AG08396 (cell line): ENCODE measurements around the gene TMEM190.
A peak's percentile ranks its signal among the peaks of the same experiment; 100 is the strongest.
"Not testable (repeated sequence)": the region's sequence is repeated elsewhere in the genome, so short reads cannot be mapped to it uniquely, and the experiment has no call there.

Experiments
- DNase-seq: peaks from one replicate; pipeline ENCODE4 v3.0.0; 2012; ENCODE audit warnings: low spot score, mixed read lengths

Gene TMEM190

GRCh38 chr19:55390461-55390880 lies 13.8 kb downstream of the TMEM190 start:
- DNase-seq, result no peak

GRCh38 chr19:55391191-55391670 lies 14.6 kb downstream of the TMEM190 start:
- no peak for DNase-seq

DNA sequence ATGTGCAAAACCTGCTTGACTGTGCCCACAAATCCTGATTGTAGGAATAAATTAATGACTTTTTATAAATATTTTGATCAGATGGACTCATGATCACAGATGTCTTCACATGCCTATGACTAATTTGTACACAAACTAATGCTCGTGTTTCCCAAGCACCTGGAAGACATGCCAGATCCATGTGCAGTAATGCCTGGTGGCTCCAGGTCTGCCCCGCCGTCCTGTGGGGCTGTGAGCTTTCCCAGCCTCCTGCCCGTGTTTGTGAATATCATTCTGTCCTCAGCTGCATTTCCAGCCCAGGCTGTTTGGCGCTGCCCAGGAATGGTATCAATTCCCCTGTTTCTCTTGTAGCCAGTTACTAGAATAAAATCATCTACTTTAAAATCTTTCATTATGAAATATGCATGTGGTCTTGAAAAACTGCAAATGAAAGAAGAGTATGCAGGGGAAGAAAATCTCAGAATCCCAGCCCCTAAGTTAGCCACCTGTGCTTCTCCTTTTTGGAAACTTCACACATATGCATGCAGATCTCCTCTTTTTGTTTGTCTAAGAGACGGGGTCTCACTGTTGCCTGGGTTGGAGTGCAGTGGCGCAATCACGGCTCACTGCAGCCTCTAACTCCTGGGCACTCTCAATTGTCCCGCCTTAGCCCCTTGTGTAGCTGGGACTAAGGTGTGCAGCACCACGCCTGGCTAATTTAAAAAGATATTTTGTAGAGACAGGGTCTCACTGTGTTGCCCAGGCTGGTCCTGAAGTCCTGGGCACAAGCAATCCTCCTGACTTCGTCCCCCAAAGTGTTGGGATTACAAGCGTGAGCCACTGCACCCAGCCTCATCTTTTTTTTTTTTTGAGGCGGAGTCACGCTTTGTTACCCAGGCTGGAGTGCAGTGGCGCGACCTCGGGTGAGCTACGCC lies 15.3 kb downstream of the TMEM190 start:
- DNase-seq, result no peak

DNA sequence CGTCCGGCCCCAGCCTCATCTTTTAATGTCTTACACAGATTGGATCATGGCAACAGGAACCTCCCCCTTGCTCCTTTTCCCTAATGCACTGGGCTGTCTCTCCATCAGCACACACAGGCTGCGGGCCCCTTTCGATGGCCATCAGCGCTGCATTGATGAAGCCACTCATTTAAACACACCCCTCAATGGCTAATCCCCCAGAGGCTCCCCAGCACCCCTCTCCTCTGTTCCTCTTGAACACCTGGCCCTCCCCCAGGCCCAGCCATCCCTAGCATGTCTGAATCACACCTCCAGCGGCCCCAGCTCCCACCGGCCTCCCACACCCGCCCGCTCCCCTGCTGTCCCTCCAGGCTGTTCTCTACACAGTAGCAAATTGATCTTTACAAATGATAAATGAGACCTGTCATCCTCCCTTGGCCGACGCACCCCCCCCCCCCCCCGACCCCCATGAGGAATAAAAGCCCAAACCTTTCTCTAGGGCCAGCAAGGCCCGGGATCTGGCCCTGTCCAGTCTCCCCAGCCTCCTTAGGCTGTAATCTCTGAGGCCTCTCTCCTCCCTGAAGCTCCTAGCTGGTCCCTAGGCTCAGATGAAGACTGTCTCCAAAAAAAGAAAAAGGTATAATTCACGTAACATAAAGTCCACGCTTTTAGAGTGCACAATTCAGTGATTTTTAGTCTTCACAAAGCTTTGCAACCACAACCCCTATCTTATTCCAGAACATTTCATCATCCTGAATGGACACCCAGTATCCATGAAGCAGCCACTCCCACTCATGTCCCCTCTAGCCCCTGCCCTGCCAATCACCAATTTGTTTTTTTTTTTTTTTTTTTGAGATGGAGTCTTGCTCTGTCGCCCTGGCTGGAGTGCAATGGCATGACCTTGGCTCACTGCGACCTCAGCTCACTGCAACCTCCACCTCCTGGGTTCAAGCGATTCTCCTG lies 16.5 kb downstream of the TMEM190 start:
- DNase-seq, result no peak

- DNase-seq, result no peak
These were observed 21.7 kb downstream of the TMEM190 start for GRCh38 chr19:55398200-55398925.

DNA sequence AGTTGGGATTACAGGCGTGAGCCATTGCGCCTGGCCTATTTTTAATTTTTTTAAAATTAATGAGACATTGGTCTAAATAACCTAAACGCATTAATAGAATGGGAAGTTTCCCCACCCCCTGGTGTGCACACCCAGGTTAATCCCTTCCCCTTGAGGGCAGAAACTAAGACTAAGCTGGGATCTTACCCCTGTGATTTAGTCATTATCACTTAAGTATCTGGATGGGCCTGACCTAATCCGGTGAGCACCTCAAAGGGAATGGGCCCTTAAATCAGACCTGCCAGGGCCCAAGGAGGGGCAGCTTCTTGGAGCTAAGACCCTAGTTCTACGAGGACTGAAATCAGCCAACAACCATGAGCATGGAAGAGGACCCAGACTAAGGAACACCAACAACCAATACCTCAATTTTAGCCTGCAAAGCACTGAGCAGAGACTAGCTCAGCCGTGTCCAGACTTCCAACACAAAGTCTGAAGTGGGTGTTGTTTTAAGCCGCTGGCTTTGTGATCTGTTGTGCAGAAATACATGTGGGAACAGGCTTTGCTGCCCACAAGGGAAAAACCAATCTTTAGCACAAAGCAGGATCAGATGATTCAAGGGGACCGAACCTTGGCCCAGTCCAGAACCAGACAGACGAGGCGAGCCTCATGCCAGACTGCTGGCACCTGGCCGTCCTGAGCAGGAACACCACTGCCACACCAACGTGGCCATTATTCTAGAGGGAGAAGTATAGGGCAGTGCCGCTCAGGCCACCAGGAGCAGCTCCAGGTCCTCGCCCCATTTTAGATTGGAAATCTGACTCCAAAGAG lies 23.9 kb downstream of the TMEM190 start:
- no peak for DNase-seq

DNA sequence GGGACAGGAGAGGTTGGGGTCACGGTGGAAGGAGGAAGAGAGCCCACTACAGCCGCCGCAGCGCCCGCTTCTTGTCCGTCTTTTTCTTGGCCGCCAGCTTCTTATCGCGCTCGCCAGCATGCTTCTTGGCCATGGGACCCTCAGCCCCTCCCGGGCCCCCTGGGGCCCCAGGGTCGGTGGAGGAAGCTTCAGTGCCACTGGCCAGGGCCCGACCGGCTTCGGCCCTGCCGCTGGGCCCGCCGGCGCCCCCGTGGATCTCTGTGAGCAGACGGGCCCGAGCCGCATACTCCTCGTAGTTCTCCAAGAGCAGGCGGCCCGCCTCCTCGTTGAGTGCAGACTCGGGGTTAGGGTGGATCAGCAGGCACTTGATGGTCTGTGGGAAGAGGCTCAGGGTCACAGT lies 24.8 kb downstream of the TMEM190 start:
- not testable (repeated sequence) for DNase-seq

DNA sequence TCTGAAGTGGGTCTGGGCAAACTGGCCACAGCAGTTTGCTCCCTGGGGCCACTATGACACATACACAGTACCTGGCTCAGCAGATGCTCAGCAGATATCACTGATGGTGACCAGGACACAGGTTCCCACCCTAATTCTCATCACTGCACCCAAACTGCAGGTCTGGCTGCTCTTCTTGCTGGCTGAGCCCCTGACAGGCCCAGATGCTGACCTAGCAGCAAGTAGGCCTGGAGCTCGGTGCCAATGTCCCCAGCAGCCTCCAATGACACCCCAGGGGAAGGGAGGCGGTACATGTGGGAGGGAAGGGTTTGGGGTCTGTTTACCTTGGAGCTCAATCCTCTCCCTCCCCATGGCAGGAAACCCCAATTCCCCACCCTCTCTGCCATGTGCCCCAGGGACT lies 25.9 kb downstream of the TMEM190 start:
- no peak for DNase-seq

DNA sequence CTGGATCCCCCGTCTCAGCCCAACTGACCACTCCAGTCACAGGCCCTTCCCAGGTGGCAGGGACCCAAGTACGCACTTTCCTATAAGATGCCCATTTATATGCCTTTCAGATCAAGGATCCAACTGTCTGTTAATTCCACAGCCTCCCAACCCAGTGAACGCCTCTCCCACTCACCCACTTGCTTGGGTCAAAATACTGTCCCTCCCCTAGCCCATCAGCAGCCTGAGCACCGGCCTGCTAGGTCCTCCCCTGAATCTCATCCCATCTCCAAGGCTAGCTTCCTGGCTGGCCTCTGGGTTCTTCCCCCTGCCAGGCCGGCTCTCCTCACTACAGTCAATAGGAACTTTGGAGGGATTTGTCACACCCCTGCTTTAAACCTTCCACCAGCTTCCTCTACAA lies 29.0 kb downstream of the TMEM190 start:
- DNase-seq, result no peak

DNA sequence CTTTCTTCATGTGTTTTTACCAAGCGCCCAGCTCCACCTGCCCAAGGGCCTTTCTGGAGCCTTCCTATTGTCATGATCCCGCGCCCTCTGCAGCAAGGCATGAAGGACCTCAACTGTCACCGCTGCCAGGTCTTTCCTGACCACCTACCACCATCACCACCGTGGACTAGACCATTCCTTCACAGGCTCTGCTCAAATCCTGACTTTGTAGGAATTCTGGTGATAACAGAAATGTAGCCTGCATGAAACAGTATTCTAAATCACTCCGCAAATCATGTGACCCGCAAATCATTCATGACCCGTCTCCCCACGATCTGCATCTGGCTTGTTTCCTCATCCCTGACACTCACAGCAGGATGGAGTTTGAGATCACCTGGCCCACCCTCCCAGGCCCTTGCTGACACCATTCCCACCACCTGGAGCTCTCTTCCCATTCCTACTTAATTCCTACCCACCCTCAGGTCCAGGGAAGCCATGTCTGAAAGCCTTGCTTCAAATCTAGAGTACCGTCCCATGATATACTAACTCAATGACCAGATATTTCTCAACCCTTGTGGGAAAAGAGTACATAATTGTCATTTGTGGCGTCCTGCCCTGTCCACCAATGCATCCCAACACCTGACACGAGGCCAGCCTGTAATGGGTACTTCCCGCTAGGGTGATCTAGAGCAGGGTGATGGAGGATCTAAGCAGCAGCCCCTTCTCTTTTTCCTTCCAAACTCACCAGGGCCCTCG lies 29.6 kb downstream of the TMEM190 start:
- no peak for DNase-seq

GRCh38 chr19:55406826-55407549 lies 30.4 kb downstream of the TMEM190 start:
- DNase-seq, result peak; percentile 75

DNA sequence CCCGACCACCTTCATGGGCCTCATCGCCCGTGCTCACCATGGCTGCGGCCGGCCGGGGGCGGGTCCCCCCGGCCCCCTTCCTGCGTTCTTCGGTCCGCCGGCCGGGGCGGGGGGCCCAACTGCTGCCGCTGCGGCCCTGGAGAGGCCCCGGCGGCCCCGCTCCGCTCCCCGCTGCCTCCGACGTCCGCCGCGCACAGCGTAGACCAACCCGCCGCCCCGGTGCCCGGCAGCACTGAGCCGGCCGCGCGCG lies 30.8 kb downstream of the TMEM190 start, which contains the start of gene UBE2S:
Gene UBE2S (minus strand): TSS at position 239 of the 250 bp plus-strand sequence. CDS start 199 bp downstream, at position 40.
- not testable (repeated sequence) for DNase-seq

GRCh38 chr19:55407800-55408532 lies 31.3 kb downstream of the TMEM190 start:
- peak; percentile 99 for DNase-seq

DNA sequence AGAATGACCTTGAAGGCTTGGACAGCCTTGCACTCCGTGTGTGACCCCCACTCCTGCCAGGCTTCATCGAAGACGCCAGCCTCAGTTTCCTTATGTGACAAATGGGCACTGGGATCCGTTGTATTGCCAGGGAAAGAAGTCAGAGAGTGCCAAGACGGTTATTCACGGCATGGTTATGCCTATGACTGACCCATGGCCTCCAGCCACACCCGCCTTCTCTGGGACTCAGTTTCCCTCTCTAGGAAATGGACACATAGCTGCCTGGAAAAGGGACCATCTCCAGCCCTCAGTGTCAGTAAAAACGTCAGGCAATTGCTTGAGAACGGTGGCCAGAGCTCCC lies 31.9 kb downstream of the TMEM190 start:
- DNase-seq, result no peak

- DNase-seq, result not testable (repeated sequence)
These were observed 32.6 kb downstream of the TMEM190 start for GRCh38 chr19:55409179-55409578.

DNA sequence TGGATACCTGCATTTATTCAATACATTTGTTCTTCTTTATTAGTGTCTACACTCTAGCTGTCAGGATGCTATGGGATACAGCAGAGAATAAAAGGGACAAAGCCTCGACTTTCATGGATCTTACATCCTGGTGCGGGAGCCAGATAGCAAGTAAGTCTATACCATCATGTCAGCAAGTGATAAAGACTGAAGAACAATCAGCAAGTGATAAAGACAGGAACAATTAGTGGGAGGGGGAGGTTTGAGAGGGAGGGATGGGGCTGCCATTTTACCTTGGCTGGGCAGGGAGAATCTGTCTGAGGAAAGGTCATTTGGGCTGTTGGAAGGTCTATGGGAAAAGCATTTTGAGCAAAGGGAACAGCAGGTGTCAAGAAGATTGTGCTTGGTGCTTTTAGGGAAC lies 33.5 kb downstream of the TMEM190 start:
- no peak for DNase-seq

- DNase-seq, result peak; percentile 85
These were observed 41.6 kb downstream of the TMEM190 start for GRCh38 chr19:55418185-55418584.

- DNase-seq, result no peak
These were observed 42.5 kb downstream of the TMEM190 start for GRCh38 chr19:55419103-55419502.

- no peak for DNase-seq
These were observed 43.1 kb downstream of the TMEM190 start for GRCh38 chr19:55419624-55420236.
